ENCODE measurements around the gene KCND3.

- TF ChIP-seq, protein P1, sequence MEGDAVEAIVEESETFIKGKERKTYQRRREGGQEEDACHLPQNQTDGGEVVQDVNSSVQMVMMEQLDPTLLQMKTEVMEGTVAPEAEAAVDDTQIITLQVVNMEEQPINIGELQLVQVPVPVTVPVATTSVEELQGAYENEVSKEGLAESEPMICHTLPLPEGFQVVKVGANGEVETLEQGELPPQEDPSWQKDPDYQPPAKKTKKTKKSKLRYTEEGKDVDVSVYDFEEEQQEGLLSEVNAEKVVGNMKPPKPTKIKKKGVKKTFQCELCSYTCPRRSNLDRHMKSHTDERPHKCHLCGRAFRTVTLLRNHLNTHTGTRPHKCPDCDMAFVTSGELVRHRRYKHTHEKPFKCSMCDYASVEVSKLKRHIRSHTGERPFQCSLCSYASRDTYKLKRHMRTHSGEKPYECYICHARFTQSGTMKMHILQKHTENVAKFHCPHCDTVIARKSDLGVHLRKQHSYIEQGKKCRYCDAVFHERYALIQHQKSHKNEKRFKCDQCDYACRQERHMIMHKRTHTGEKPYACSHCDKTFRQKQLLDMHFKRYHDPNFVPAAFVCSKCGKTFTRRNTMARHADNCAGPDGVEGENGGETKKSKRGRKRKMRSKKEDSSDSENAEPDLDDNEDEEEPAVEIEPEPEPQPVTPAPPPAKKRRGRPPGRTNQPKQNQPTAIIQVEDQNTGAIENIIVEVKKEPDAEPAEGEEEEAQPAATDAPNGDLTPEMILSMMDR (IDR thresholded peaks at IDR 0.05; ENCODE audit: insufficient read depth, low read depth, low read length) = no peak
- no peak for TF ChIP-seq EZH2 (IDR thresholded peaks at IDR 0.05; ENCODE audit: insufficient read depth, low read length)
Measured at GRCh38 chr1:111911776-111912515, 77.5 kb downstream of the KCND3 start.

Data from astrocyte (in vitro differentiated cells and primary cell).